ENCODE measurements around the gene DIPK1B.

DIPK1B gene

GRCh38 chr9:136771907-136772415 lies 59.6 kb downstream of the DIPK1B start:
- DNase-seq = no peak

GRCh38 chr9:136773386-136774044 lies 61.1 kb downstream of the DIPK1B start:
- peak in 1 of 5 experiments; percentile 27 for DNase-seq
